CD8-positive, alpha-beta memory T cell (primary cell): ENCODE measurements around the gene SPACA6. TPM values are rescaled to one million over a fixed set of nuclear protein-coding genes. Genes with fewer than 3 reads are reported as not detected.
A peak's percentile ranks its signal among the peaks of the same experiment; 100 is the strongest.

Source experiments
- CTCF ChIA-PET: fragments of 350-600 bp; sonication (Branson Sonifier 250); formaldehyde crosslinking; loops from one replicate; lab custom pipeline; 2021; ENCODE audit warnings: antibody characterized with exemption; lab: Charles Lee
- POLR2A ChIA-PET: fragments of 350-600 bp; sonication (Branson Sonifier 250); formaldehyde crosslinking; loops from one replicate; lab custom pipeline; 2021; ENCODE audit warnings: antibody characterized with exemption; lab: Charles Lee
- DNase-seq, 5 donors: peaks; one replicate each; pipeline versions ENCODE4 v3.0.0 to v3.0.0-alpha.2; 2020 to 2022; ENCODE audit warnings: mixed read lengths in 1 of 5
- H3K27ac ChIP-seq: one replicate; pipeline ENCODE4 v1.7.0; 2013; ENCODE audit warnings: low read depth, mild to moderate bottlenecking, low read length, moderate library complexity
- H3K27me3 ChIP-seq: 2 replicates; pipeline ENCODE4 v1.7.0; 2013; ENCODE audit warnings: low read length, mild to moderate bottlenecking; ENCODE audit not compliant: insufficient read depth, poor library complexity, severe bottlenecking
- H3K36me3 ChIP-seq: 2 replicates; pipeline ENCODE4 v1.7.0; 2013; ENCODE audit warnings: mild to moderate bottlenecking, low read length, moderate library complexity; ENCODE audit not compliant: insufficient read depth
- H3K4me1 ChIP-seq: 2 replicates; pipeline ENCODE4 v1.7.0; 2013; ENCODE audit warnings: mild to moderate bottlenecking, low read length, moderate library complexity; ENCODE audit not compliant: insufficient read depth
- H3K4me3 ChIP-seq: 2 replicates; pipeline ENCODE4 v1.7.0; 2013; ENCODE audit warnings: mild to moderate bottlenecking, low read length
- H3K9me3 ChIP-seq: 2 replicates; pipeline ENCODE4 v1.7.0; 2013; ENCODE audit warnings: mild to moderate bottlenecking, low read length
- H3K27ac Mint-ChIP-seq, 8 donors: one replicate each; pipeline ENCODE4 v1.8.0; 2020 to 2021; ENCODE audit warnings: mixed read lengths in 8 of 8, mild to moderate bottlenecking in 6 of 8, inconsistent platforms in 3 of 8, moderate library complexity in 3 of 8
- H3K27me3 Mint-ChIP-seq, 2 donors: one replicate each; pipeline ENCODE4 v1.8.0; 2020 to 2021; ENCODE audit warnings: mixed read lengths in 2 of 2, mild to moderate bottlenecking in 1 of 2, moderate library complexity in 1 of 2
- H3K36me3 Mint-ChIP-seq, 3 donors: one replicate each; pipeline ENCODE4 v1.8.0; 2020 to 2021; ENCODE audit warnings: mixed read lengths in 3 of 3, inconsistent platforms in 1 of 3, mild to moderate bottlenecking in 1 of 3
- H3K4me1 Mint-ChIP-seq, 3 donors: one replicate each; pipeline ENCODE4 v1.8.0; 2020 to 2021; ENCODE audit warnings: mixed read lengths in 3 of 3, inconsistent platforms in 1 of 3, mild to moderate bottlenecking in 1 of 3
- H3K4me3 Mint-ChIP-seq, 7 donors: one replicate each; pipeline ENCODE4 v1.8.0; 2020 to 2021; ENCODE audit warnings: mixed read lengths in 7 of 7, mild to moderate bottlenecking in 6 of 7, moderate library complexity in 4 of 7, inconsistent platforms in 2 of 7
- H3K9me3 Mint-ChIP-seq, 5 donors: one replicate each; pipeline ENCODE4 v1.8.0; 2020 to 2022; ENCODE audit warnings: mixed read lengths in 5 of 5, mild to moderate bottlenecking in 3 of 5, moderate library complexity in 2 of 5, inconsistent platforms in 1 of 5
- polyA plus RNA-seq: library from polyadenylated mRNA; unstranded; fragments of 300-500 nt; fragmentation: Illumina TruSeq; gene quantifications from one replicate; pipeline ENCODE4 v1.2.3, GENCODE V29; 2021
- total RNA-seq, 2 experiments: library from RNA; stranded (reverse); gene quantifications; one replicate each; pipeline ENCODE4 v1.2.3, GENCODE V29; 2021

The SPACA6 gene
- total and polyA plus RNA-seq, 3 experiments from 2014 or later: 2.2 to 3.3 (median 3.1) TPM

DNA sequence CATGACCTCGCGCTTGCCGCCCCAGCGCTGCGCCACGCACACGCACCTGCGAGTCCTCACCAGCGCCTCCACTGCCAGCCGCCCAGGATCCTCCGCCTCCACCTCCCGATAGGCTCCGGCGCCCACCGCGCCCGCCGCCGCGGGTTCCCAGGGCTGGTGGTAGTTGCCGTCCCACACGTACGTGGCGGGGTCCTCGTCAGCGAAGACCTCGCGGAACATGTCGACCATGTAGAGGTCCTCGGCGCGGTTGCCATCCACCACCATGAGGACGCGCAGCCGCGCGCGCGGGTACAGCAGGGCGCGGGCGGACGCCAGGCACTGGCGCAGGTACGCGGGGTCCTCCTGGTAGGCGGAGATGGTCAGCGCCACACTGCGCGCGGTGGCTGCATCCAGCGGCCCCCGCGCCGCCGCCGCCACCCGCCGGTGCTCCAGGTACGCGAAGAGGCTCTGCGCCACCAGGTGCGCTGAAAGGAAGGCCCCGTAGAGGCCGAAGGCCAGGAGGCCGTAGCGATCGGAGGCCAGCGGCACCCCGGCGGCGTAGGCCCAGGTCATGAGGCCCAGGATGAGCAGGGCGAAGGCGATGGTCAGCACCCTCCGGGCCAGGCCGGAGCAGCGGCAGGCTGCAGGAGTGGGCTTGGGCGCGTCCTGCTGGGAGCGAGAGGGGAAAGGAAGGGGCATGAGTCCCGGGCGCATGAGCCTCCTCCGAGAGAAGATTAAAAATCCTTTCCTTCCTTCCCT, 26.3 kb downstream of the SPACA6 start:
- H3K27ac Mint-ChIP-seq: no peak overlapping the region
- H3K27me3 Mint-ChIP-seq: peaks cover 28 to 59% of the 10 kb centered on the region in 2 donors
- H3K4me1 Mint-ChIP-seq: peaks cover 0 to 5% (median 2%) of the 10 kb centered on the region in 3 donors
- Histone ChIP-seq H3K27me3 (peaks cover 2% of the 10 kb centered on the region), H3K4me3 (no peak overlapping the region), H3K9me3 (no peaks in the 10 kb centered on the region), H3K27ac (no peak overlapping the region), H3K4me1 (no peaks in the 10 kb centered on the region), H3K36me3 (no peaks in the 10 kb centered on the region)
- peaks cover 0 to 6% (median 0%) of the 10 kb centered on the region in 3 donors for H3K36me3 Mint-ChIP-seq
- peaks cover 0 to 16% (median 0%) of the 10 kb centered on the region in 5 donors for H3K9me3 Mint-ChIP-seq
- H3K4me3 Mint-ChIP-seq: no peak overlapping the region
- ChIA-PET POLR2A (no interaction called here), CTCF (no interaction called here)
- DNase-seq: no peak

DNA sequence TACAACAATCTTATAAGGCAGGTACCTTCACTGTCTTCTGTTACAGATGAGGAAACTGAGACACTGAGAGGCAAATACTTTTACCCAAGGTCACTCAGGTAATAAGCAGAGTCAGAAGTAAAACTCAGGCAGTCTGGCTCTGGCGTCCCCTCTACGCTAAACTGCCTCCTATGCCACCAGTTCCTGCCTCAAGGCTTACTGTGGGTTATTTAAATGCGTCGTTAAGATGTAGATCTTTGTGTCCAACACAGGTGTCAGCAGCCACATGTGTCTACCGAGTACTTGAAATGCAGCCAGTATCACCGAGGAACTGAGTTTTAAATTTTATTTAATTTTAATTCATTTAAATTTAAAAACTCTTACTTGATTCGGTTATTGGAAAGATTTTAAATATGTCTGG, 28.8 kb downstream of the SPACA6 start:
- peaks cover 0 to 5% (median 0%) of the 10 kb centered on the region in 3 donors for H3K36me3 Mint-ChIP-seq
- DNase-seq: no peak
- Histone ChIP-seq H3K4me1 (no peaks in the 10 kb centered on the region), H3K27me3 (peaks cover 3% of the 10 kb centered on the region), H3K27ac (no peak overlapping the region), H3K9me3 (no peaks in the 10 kb centered on the region), H3K36me3 (no peaks in the 10 kb centered on the region), H3K4me3 (no peak overlapping the region)
- ChIA-PET POLR2A (no interaction called here), CTCF (no interaction called here)
- H3K4me3 Mint-ChIP-seq: no peak overlapping the region
- peaks cover 0 to 7% (median 0%) of the 10 kb centered on the region in 5 donors for H3K9me3 Mint-ChIP-seq
- peaks cover 31 to 51% of the 10 kb centered on the region in 2 donors for H3K27me3 Mint-ChIP-seq
- peaks cover 0 to 5% (median 2%) of the 10 kb centered on the region in 3 donors for H3K4me1 Mint-ChIP-seq
- no peak overlapping the region for H3K27ac Mint-ChIP-seq

- Mint-ChIP-seq H3K36me3 (peaks cover 0 to 5% (median 0%) of the 10 kb centered on the region in 3 donors), H3K27ac (no peak overlapping the region), H3K4me1 (peaks cover 0 to 5% (median 2%) of the 10 kb centered on the region in 3 donors), H3K4me3 (no peak overlapping the region), H3K9me3 (peaks cover 0 to 11% (median 0%) of the 10 kb centered on the region in 5 donors), H3K27me3 (peaks cover 35 to 52% of the 10 kb centered on the region in 2 donors)
- no peak overlapping the region for H3K4me3 ChIP-seq
- CTCF ChIA-PET: no interaction called here
- H3K36me3 ChIP-seq: no peaks in the 10 kb centered on the region
- no peaks in the 10 kb centered on the region for H3K4me1 ChIP-seq
- DNase-seq: no peak
- H3K27ac ChIP-seq: no peak overlapping the region
- H3K9me3 ChIP-seq: no peaks in the 10 kb centered on the region
- POLR2A ChIA-PET: no interaction called here
- H3K27me3 ChIP-seq: peaks cover 3% of the 10 kb centered on the region
Measured at GRCh38 chr19:51722492-51722891, 29.4 kb downstream of the SPACA6 start.

DNA sequence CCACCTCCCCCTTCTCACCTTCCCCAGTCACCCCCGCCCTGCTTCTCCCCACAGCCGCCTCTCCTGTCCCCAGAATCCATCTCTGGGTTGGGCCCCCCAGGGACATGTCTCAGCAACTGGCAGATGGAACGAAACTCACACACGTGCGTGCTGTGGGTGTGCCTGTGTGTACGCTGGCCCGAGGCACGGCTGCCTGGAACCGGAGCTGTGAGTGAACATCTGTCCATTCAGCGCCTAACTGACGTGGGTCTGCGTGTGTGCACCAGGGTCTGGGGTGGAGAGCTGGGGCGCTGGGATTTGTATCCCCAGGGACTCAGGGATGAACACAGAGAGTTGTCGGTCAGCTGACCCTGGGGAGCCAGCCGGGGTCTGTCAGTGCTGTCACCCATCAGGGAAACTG, 31.4 kb downstream of the SPACA6 start:
- H3K27me3 ChIP-seq: peaks cover 3% of the 10 kb centered on the region
- no peak for DNase-seq
- Mint-ChIP-seq H3K27ac (no peak overlapping the region), H3K27me3 (peaks cover 41 to 51% of the 10 kb centered on the region in 2 donors), H3K4me1 (no peaks in the 10 kb centered on the region), H3K9me3 (peaks cover 0 to 14% (median 4%) of the 10 kb centered on the region in 5 donors), H3K36me3 (peaks cover 0 to 9% (median 0%) of the 10 kb centered on the region in 3 donors), H3K4me3 (no peak overlapping the region)
- no peak overlapping the region for H3K27ac ChIP-seq
- no peaks in the 10 kb centered on the region for H3K9me3 ChIP-seq
- no peak overlapping the region for H3K4me3 ChIP-seq
- POLR2A ChIA-PET: no interaction called here
- no peaks in the 10 kb centered on the region for H3K4me1 ChIP-seq
- no peaks in the 10 kb centered on the region for H3K36me3 ChIP-seq
- CTCF ChIA-PET: no interaction called here

DNA sequence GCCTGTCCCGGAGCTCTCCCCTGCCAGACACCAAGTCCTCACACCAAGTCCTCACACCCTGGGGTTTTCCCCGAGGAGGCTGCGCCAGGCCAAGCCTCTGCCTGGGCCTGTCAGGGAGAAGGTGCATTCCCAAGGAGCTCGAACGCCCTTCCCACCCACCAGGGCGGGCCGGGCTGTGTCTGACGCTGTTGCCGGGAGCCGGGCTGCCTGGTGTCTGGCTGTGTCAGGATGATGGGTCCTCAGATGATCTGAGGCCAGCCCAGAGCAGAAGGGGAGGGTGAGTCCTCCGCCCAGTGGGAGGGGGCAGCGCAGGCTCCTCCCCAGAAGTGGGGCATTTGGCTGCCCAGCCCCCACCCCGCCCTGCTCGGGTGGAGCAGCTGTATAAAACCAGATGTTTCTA, 32.9 kb downstream of the SPACA6 start:
- ChIA-PET CTCF (no interaction called here), POLR2A (no interaction called here)
- peaks cover 3% of the 10 kb centered on the region for H3K27me3 ChIP-seq
- peaks cover 0 to 9% (median 0%) of the 10 kb centered on the region in 3 donors for H3K36me3 Mint-ChIP-seq
- no peaks in the 10 kb centered on the region for H3K36me3 ChIP-seq
- peaks cover 3 to 21% (median 15%) of the 10 kb centered on the region in 5 donors for H3K9me3 Mint-ChIP-seq
- H3K27ac Mint-ChIP-seq: no peak overlapping the region
- H3K27ac ChIP-seq: no peak overlapping the region
- no peaks in the 10 kb centered on the region for H3K4me1 ChIP-seq
- no peaks in the 10 kb centered on the region for H3K4me1 Mint-ChIP-seq
- H3K27me3 Mint-ChIP-seq: peaks cover 31 to 39% of the 10 kb centered on the region in 2 donors
- no peak overlapping the region for H3K4me3 ChIP-seq
- no peak for DNase-seq
- no peaks in the 10 kb centered on the region for H3K9me3 ChIP-seq
- H3K4me3 Mint-ChIP-seq: no peak overlapping the region

- H3K9me3 Mint-ChIP-seq: peaks cover 3 to 29% (median 23%) of the 10 kb centered on the region in 5 donors
- H3K4me1 Mint-ChIP-seq: no peaks in the 10 kb centered on the region
- CTCF ChIA-PET: no interaction called here
- Histone ChIP-seq H3K4me1 (no peaks in the 10 kb centered on the region), H3K36me3 (no peaks in the 10 kb centered on the region), H3K27ac (no peak overlapping the region), H3K27me3 (peaks cover 3% of the 10 kb centered on the region), H3K4me3 (no peak overlapping the region), H3K9me3 (no peaks in the 10 kb centered on the region)
- H3K36me3 Mint-ChIP-seq: peaks cover 0 to 9% (median 0%) of the 10 kb centered on the region in 3 donors
- peak overlapping the region in 1 of 7 donors; percentile 57 for H3K4me3 Mint-ChIP-seq
- peaks cover 31 to 36% of the 10 kb centered on the region in 2 donors for H3K27me3 Mint-ChIP-seq
- H3K27ac Mint-ChIP-seq: no peak overlapping the region
- DNase-seq: no peak
- POLR2A ChIA-PET: no interaction called here
Measured at GRCh38 chr19:51727349-51727880, 34.3 kb downstream of the SPACA6 start.

- no peaks in the 10 kb centered on the region for H3K4me1 ChIP-seq
- no peak overlapping the region for H3K27ac Mint-ChIP-seq
- H3K27me3 ChIP-seq: no peaks in the 10 kb centered on the region
- H3K4me1 Mint-ChIP-seq: no peaks in the 10 kb centered on the region
- no peaks in the 10 kb centered on the region for H3K36me3 ChIP-seq
- ChIA-PET CTCF (no interaction called here), POLR2A (no interaction called here)
- no peak overlapping the region for H3K4me3 ChIP-seq
- H3K27me3 Mint-ChIP-seq: peaks cover 25 to 26% of the 10 kb centered on the region in 2 donors
- no peak overlapping the region for H3K4me3 Mint-ChIP-seq
- peaks cover 0 to 9% (median 0%) of the 10 kb centered on the region in 3 donors for H3K36me3 Mint-ChIP-seq
- no peak for DNase-seq
- H3K27ac ChIP-seq: no peak overlapping the region
- H3K9me3 Mint-ChIP-seq: peaks cover 3 to 29% (median 23%) of the 10 kb centered on the region in 5 donors
- H3K9me3 ChIP-seq: no peaks in the 10 kb centered on the region
Measured at GRCh38 chr19:51729781-51730180, 36.7 kb downstream of the SPACA6 start.

- H3K36me3 ChIP-seq: no peaks in the 10 kb centered on the region
- H3K4me1 ChIP-seq: no peaks in the 10 kb centered on the region
- Mint-ChIP-seq H3K36me3 (no peaks in the 10 kb centered on the region), H3K4me3 (no peak overlapping the region), H3K4me1 (no peaks in the 10 kb centered on the region), H3K27ac (no peak overlapping the region), H3K27me3 (peaks cover 13 to 22% of the 10 kb centered on the region in 2 donors), H3K9me3 (peaks cover 3 to 20% (median 19%) of the 10 kb centered on the region in 5 donors)
- POLR2A ChIA-PET: no interaction called here
- no peak overlapping the region for H3K27ac ChIP-seq
- H3K4me3 ChIP-seq: no peak overlapping the region
- no peak for DNase-seq
- CTCF ChIA-PET: no interaction called here
- no peaks in the 10 kb centered on the region for H3K27me3 ChIP-seq
- H3K9me3 ChIP-seq: no peaks in the 10 kb centered on the region
Measured at GRCh38 chr19:51733742-51734522, 40.8 kb downstream of the SPACA6 start.
